Heart right ventricle (tissue), 16 donors: Measurements from ENCODE around the gene EXOC6. TPM values are rescaled to one million over a fixed set of nuclear protein-coding genes. Genes with fewer than 3 reads are reported as not detected.

Experiments
- ATAC-seq, 8 donors: fragments of 200-7000 bp; cut with Tn5 transposase; one replicate each; pipeline ENCODE4 v1.9.1; 2020; ENCODE audit warnings: mild to moderate bottlenecking in 8 of 8, moderate library complexity in 8 of 8, moderate number of reproducible peaks in 1 of 8
- DNase-seq, 2 donors: peaks; one replicate each; pipeline ENCODE4 v3.0.0-alpha.2; 2020
- H3K27ac ChIP-seq, 10 donors: fragments of 200-600 bp; sonication (generic) in 2 of 10; one replicate each; pipeline versions ENCODE4 v1.5.0 to v1.8.0; 2020 to 2022; ENCODE audit warnings: mild to moderate bottlenecking in 3 of 10
- H3K27me3 ChIP-seq, 7 donors: fragments of 200-600 bp; one replicate each; pipeline ENCODE4 v1.8.0; 2021 to 2022; ENCODE audit warnings: mild to moderate bottlenecking in 2 of 7
- H3K36me3 ChIP-seq, 9 donors: fragments of 200-600 bp; sonication (generic) in 1 of 9; one replicate each; pipeline versions ENCODE4 v1.5.0 to v1.8.0; 2020 to 2022; ENCODE audit warnings: mild to moderate bottlenecking in 2 of 9
- H3K4me1 ChIP-seq, 9 donors: fragments of 200-600 bp; sonication (generic) in 1 of 9; one replicate each; pipeline versions ENCODE4 v1.5.0 to v1.8.0; 2020 to 2022; ENCODE audit warnings: mild to moderate bottlenecking in 4 of 9
- H3K4me3 ChIP-seq, 10 donors: fragments of 200-600 bp; sonication (generic) in 2 of 10; one replicate each; pipeline versions ENCODE4 v1.5.0 to v1.8.0; 2020 to 2022; ENCODE audit warnings: mild to moderate bottlenecking in 7 of 10, moderate library complexity in 2 of 10
- H3K9me3 ChIP-seq, 11 donors: fragments of 200-600 bp in 10 of 11; sonication (generic) in 2 of 11; one replicate each; pipeline versions ENCODE4 v1.5.0 to v1.8.0; 2013 to 2022; ENCODE audit warnings: mild to moderate bottlenecking in 2 of 11, control low read depth in 1 of 11, moderate library complexity in 1 of 11
- CTCF ChIP-seq, 9 donors: fragments of 200-600 bp; sonication (generic) in 2 of 9; IDR thresholded peaks; one replicate each; pipeline versions ENCODE4 v1.5.0 to v1.8.0; 2021 to 2022; ENCODE audit warnings: antibody characterized with exemption in 9 of 9, mild to moderate bottlenecking in 5 of 9, moderate library complexity in 1 of 9
- WGBS, 2 donors: extraction: QIAGEN DNeasy Blood & Tissue Kit; methylation state at CpG; one replicate each; pipeline ENCODE4 v1.1.7; 2013; ENCODE audit warnings: inconsistent platforms in 1 of 2; 5-methylcytosine and 5-hydroxymethylcytosine counted together
- intact Hi-C, 10 donors: fragments of 100-400 bp; cut with DNase I; formaldehyde crosslinking; loops; one replicate each; pipeline versions ENCODE4 v1.11.1 to v1.14.2; 2022
- polyA plus RNA-seq, 2 donors: library from polyadenylated mRNA; stranded (reverse); fragments of 200-250 nt; gene quantifications; one replicate each; pipeline ENCODE4 v1.2.3, GENCODE V29; 2013
- total RNA-seq, 10 donors: library from RNA; stranded (reverse); fragmentation: NEBNext Ultra II Directional in 3 of 10; extraction: Animal tissue kit (Norgen Biotek cat#: 25700) in 3 of 10; gene quantifications; one replicate each; pipeline versions ENCODE4 v1.2.1 to v1.2.4, GENCODE V29; 2021 to 2023
- donor health status: Arrhythmogenic right ventricular cardiomyopathy.
- donor health status: ischemic (EF 13 %, LVEDD 7.1; RV severe dilation, severe dysfunction).
- donor health status: healthy with polysubstance abuse.
- donor health status: DM: no; HTN: yes; CAD: no.
- donor health status: DM: no; HTN: no; CAD: no.
- donor health status: ischemic (EF 25% LVEDD 6.9; RV normal size, moderate dysfunction).
- donor health status: ischemic (EF 25% LVEDD 5.7; RV mildly dilated, moderate dysfunction).
- donor health status: healthy.
- donor health status: DM: yes; HTN: yes; CAD: no.
- donor health status: Ischemic cardiomyopathy.
- donor health status: ischemic (EF 35%, LVEDD 5.7; RV mildly dilated, moderate dysfunction).
- donor health status: nonischemic (EF 11% LVEDD 7.7; RV severe dilation, severe dysfunction).
- donor health status: DM: yes; HTN: yes; CAD: no.
- donor health status: PGD.
- donor health status: ischemic (EF 29% LVEDD 5.4; RV normal size, mild dysfunction).
- donor health status: nonischemic (EF 23%, LVEDD 6.1; RV moderate dilation, normal function).

EXOC6 gene
- total and polyA plus RNA-seq, 12 donors: 3.3 to 11.7 (median 9.2) TPM

DNA sequence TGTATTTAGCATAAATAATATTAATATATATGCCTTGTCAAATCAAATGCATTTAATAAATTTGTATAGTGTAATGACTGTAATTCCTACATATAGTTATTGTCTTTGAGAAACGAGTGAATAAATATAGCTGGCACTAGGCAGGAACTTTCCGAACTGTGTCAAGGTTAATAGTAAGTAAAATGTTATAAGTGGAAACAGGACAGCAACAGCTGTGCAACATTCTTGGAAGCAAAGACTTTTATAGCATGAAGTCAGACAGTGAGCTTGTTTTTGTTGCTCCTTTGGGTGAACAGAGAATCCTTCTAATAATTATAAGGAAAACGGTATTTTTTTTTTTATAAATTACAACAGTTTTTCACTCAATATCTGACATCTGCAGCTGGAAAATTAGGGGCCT, 14.0 kb upstream of the EXOC6 start:
- 49 to 66% methylated on average over 3 of the region's 3 CpGs for WGBS, 2 donors
- Histone ChIP-seq H3K27me3 (no peaks in the 10 kb centered on the region), H3K4me1 (peaks cover 0 to 49% (median 23%) of the 10 kb centered on the region in 9 donors), H3K27ac (no peak overlapping the region), H3K9me3 (no peaks in the 10 kb centered on the region), H3K4me3 (no peak overlapping the region), H3K36me3 (no peaks in the 10 kb centered on the region)
- intact Hi-C loops: no loop called here
- DNase-seq (no peak), ATAC-seq (no peak)
- TF ChIP-seq CTCF (IDR thresholded peaks at IDR 0.05): no peak

- Histone ChIP-seq H3K36me3 (no peaks in the 10 kb centered on the region), H3K9me3 (no peaks in the 10 kb centered on the region), H3K4me1 (peaks cover 0 to 46% (median 22%) of the 10 kb centered on the region in 9 donors), H3K4me3 (no peak overlapping the region), H3K27me3 (no peaks in the 10 kb centered on the region), H3K27ac (no peak overlapping the region)
- intact Hi-C loops: no loop called here
- no peak for ATAC-seq
- no peak for DNase-seq
- TF ChIP-seq CTCF (IDR thresholded peaks at IDR 0.05): no peak
Observed at GRCh38 chr10:92834986-92835385, 13.3 kb upstream of the EXOC6 start.

- no peak for ATAC-seq
- H3K27ac ChIP-seq: no peak overlapping the region
- intact Hi-C loops: no loop called here
Observed at GRCh38 chr10:92837456-92837855, 10.9 kb upstream of the EXOC6 start.

GRCh38 chr10:92839191-92840085, 8.9 kb upstream of the EXOC6 start:
- H3K4me3 ChIP-seq: no peak overlapping the region
- no peaks in the 10 kb centered on the region for H3K9me3 ChIP-seq
- no peaks in the 10 kb centered on the region for H3K36me3 ChIP-seq
- peak overlapping the region in 8 of 10 donors; percentile 26 to 85 (median 58) for H3K27ac ChIP-seq
- peaks cover 0 to 44% (median 10%) of the 10 kb centered on the region in 9 donors for H3K4me1 ChIP-seq
- WGBS, 2 donors: 31 to 41% methylated on average over 10 of the region's 10 CpGs
- peak in 6 of 9 donors; percentile 11 to 55 (median 37) for TF ChIP-seq CTCF (IDR thresholded peaks at IDR 0.05)
- peak; percentile 71 to 74 for DNase-seq
- no peaks in the 10 kb centered on the region for H3K27me3 ChIP-seq
- ATAC-seq: peak in 7 of 8 donors; percentile 32 to 80 (median 70)
- intact Hi-C loops: loop anchor here in 4 of 10 donors (5.0 to 10.0 kb wide), 4 partner anchors 38 to 245 kb away; partner anchors contain the start of gene KIF11 (in 1 of the 4)

More at GRCh38 chr10:92837456-92837855, 10.9 kb upstream of the EXOC6 start:
- no peak for DNase-seq
- no peaks in the 10 kb centered on the region for H3K27me3 ChIP-seq
- 84% methylated on average over 4 of the region's 4 CpGs for WGBS, 2 donors
- H3K4me3 ChIP-seq: no peak overlapping the region
- peaks cover 0 to 41% (median 11%) of the 10 kb centered on the region in 9 donors for H3K4me1 ChIP-seq
- TF ChIP-seq CTCF (IDR thresholded peaks at IDR 0.05): no peak
- no peaks in the 10 kb centered on the region for H3K9me3 ChIP-seq
- no peaks in the 10 kb centered on the region for H3K36me3 ChIP-seq
